ACHN (cell line): ENCODE measurements around the gene MRPL43.

Experiments
- DNase-seq: peaks from one replicate; pipeline ENCODE4 v3.0.0-alpha.2; 2015
- in situ Hi-C: cut with HindIII; loops from 2 replicates; pipeline ENCODE4 v1.10.0; 2017; ENCODE audit warnings: low sequenced_read_pairs, low pct_ligation_motif_present, low pct_unique_long_range_greater_than_20kb

MRPL43 gene

DNA sequence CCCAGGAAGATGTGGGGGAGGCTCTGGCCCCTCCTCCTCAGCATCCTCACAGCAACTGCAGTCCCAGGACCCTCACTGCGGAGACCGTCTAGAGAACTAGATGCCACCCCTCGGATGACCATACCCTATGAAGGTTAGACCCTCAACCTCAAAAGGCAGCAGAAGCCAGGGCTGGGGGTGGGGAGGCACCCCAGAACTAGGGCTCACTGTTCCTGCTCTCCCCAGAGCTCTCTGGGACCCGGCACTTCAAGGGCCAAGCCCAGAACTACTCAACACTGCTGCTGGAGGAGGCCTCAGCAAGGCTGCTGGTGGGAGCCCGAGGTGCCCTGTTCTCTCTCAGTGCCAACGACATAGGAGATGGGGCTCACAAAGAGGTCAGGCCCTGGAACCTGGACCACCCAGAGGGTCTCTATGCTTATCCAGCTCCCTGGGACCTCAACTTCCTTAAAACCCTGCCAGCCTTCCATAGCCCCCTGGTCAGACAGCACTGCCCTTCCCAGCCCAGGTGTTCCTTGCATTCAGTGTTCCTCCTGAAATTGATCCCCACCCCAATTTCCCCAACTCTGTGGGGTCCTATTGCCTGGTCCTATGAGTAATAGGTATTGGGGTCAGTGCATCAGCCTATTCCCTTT is 14.3 kb downstream of the MRPL43 start:
- DNase-seq = no peak
- in situ Hi-C loops = no loop called here

DNA sequence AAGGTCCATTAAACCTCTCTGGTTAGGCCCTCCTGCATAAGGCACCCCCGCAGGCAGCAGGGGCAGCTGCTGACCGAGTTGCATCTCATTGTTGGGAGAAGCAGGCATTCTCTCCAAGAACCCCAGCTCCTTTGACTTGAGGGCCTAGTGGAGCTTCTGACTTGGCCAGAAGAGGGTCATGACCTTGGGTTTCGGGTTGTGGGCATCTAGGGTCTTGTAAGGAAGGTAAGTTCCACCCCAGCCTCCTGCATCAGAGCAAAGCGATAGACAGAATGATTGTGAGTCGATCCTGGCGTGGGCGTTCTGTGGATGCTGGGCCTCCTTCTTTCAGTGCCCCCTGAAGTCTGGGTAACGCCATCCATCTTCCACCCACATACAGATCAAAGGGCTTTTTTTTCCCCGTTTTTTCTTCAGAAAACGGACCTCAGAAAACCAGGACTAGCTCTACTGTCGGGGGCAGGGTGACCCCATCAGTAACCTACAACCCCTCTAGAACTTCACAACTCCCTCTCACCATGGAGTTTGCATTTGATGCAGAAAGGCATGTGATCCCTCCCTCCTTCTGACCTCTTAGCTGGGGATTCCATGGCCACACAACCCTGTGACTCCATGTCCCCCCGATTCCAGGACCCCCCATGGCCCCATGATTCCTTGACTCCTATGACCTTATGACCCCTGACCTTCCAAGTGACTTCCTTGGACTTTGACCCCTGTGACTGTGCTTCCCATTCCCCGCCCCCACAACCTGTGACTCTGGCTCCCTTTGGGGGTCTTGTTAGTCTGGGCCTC is 15.0 kb downstream of the MRPL43 start:
- in situ Hi-C loops = no loop called here
- DNase-seq = no peak

DNA sequence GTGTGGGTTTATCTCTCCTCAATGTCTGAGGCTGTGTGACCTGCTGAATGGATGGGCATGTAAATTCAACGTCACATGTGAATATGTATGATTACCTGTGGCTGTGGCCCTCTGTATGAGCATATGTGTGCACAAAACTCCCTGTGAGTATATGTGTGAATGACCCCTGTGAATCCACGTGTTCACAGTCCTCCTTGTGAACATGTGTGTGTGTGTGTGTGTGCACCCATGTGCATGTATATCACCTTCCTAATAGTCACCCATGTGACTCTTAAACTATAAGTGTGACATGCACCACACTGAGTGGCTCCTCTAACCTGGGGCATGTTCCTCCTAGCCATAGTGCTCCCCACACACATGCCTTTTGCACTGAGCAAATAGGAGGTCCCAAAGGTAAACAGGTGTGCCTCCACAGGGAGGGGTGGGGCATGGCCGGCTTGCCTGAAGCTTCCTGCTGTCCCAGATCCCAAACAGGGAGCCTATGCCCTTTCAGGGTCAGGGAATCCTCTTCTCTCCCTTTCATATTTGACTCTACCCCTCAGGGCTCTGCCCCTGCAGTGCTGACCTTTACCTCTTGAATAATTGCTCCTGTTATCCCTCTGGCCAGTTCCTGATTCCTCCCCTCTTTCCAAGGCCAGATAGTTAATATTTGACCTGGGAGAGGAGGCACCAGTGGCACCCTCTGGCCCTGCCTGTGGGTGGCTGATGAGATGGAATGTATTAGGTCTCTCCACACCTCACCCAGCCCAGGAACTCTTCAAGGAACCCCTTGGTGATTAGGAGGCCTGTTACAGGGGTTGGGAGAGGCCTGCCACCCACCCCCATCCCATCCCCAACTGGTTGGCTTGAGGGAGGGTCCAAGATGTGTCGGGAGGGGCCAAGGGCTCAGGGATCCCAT is 16.1 kb downstream of the MRPL43 start:
- peak; percentile 72 for DNase-seq
- in situ Hi-C loops = no loop called here

DNA sequence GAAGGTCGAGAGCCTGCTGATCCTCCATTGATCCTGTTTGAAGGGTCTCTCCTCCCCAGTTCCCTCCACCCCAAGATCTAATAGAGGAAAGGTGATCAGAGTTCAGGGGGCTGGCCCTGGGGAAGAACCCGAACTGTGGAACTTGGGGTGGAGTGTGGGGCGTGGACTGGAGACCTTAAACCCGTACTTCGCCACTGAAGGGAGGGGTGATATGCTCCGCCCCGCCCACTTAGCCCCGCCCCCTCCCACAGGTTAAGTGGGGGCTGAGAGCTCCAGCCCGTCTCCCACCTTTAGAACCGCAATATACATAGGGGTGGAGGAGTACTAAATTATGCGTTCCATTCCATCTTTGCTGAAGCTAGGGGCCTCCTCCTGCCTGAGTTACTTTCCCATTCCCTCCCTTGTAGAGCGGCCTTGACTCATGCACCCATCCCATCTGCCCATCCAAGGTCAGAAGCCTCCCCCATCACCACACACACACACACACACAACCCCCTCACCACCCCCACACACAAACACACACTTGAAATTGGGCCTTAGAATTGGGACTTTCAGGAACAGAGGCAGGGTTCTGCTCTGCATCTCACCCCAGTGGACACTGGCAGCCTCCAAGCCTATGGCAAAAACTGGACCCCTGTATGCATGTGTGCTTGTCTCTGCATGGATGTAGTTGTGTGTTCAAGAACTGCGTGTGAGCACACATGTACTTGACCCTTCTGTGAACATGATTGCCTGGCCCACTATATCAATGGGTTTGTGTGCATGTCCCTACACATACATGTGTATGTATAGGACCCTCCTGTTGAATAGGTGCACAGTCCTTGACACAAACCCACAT is 17.0 kb downstream of the MRPL43 start:
- peak; percentile 30 for DNase-seq

DNA sequence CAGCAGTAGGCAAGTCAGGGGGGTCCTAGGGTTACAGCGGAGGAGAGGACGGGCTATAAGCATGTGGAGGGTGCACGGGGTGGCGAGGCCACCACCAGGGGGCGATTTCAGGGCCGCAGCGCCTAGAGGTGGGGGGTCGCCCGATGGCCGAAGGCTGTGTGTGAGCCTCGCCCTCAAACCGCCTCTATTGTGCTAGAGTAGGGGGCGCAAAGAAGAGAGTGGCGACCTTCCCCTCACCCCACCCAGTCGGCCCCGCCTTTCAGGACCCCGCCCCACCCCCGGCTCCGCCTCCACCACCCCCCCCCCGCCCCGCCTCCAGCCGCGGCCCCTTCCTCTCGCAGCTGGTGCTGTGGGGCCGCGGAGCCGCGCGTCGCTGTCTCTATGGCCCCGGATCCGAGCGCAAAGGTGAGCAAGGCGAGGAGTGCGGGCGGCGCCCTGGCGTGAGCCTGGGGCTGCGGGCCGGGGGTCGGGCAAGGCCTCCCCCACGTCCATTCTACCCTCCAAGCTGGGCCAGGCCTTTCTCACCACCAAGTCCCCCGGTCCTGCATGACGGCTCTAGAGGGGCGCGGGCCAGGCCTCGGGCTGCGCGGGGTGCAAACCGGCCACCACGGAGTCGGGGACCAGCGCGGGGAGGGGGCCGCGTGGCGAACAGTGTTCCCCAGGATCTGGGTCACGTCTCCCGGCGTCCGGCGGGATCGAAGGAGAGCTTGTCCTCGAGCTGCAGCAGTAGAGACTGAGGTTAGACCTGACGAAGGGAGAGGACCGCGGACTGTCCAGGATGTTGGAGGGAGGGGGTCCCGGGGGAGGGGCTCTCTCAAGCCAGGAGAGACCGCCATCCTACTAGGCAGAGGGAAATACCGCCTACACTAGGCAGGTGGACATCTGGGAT is 17.9 kb downstream of the MRPL43 start, which contains the start of gene SEMA4G:
TSS of gene SEMA4G (plus strand) at position 318 of the 889 bp plus-strand sequence. CDS start 3,409 bp downstream, outside the sequence.
- DNase-seq = peak; percentile 41
- in situ Hi-C loops = no loop called here

More for the DNA sequence above, 17.0 kb downstream of the MRPL43 start:
- in situ Hi-C loops = no loop called here

DNA sequence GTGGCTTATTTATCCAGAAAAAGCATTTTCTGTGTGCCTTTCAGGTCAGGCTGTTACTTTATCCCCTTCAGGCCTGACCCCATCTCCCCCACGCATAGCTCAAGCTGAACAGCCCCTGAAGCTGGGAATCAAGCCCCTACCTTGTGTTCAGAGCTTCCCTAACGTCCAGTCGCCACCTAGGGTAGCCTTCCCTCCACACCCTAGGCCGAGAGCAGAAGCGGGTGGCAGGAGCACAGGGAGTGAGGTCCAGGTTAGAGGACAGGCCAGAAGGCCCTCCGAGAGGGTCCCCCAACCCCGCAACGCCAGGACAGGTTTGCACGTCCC is 18.5 kb downstream of the MRPL43 start:
- no peak for DNase-seq
- in situ Hi-C loops = no loop called here

DNA sequence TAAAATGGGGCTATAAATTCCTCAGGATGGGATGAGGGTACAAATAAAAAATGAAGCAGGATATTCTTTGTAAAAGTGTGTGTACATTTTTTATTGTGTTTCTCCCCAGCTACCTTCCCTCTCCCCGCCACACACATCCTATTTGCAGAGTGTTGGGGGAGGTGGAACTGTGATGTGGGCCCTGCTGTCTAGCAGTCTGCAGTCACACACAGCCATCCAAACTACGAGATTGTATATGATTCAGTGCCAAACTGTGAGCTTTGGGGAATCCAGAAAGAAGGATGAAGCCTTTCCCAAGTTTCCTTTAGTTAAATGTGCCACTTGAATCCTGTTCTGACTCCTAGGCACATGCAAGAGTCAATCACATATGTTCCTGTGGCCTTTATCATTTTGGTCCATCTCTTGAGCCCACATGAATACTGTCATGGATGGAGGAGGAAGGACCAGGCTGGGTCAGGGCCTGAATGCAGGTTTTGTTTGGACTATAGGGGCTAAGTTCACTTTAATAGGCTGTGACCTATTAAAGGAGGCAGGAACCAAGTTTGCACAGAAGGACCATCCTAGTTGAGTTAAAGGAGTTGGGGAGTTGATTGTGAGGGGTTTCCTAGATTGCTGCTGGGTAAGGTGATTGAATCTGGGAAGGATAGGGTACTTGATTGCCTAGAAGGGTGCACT is 19.1 kb downstream of the MRPL43 start:
- in situ Hi-C loops = no loop called here

DNA sequence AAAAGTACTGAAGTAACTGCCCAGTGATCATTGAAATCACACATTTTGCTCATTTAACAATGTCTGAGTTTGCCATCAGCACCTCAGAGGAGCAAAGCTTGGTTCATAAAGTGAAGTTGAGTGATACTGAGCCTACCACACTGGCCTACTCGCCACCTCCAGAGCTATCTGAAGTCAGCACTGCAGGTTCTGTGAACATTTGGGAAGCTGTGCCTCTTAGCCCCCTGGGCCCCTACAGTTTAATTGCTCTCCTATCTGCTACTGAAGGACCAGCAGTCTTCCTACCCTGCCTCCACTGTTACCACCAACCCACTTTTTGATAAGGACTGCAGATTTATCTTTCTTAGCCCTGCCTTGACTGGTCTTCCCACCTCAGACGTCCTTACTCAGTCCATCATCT is 20.0 kb downstream of the MRPL43 start:
- DNase-seq = no peak
- in situ Hi-C loops = no loop called here

More for the DNA sequence above, 19.1 kb downstream of the MRPL43 start:
- DNase-seq = no peak

DNA sequence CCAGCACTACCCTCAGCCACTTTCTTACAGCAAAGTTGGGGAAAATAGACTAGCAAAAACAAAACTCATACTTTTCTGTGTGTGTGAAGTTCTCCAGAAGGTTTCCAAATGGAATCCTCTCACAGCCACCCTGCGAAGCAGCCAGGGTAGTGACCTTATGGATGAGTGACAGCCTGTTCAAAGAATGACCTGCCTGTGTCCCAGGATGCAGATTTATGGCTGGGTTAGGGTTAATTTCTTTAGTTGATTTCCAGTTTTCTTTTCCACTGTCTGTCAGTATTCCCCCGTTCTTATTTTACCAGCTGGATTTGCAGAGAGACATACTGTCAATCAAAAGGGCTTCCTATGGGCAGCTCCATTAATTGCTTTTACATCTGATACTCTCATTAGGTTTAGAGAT is 20.4 kb downstream of the MRPL43 start:
- DNase-seq = no peak
- in situ Hi-C loops = no loop called here

DNA sequence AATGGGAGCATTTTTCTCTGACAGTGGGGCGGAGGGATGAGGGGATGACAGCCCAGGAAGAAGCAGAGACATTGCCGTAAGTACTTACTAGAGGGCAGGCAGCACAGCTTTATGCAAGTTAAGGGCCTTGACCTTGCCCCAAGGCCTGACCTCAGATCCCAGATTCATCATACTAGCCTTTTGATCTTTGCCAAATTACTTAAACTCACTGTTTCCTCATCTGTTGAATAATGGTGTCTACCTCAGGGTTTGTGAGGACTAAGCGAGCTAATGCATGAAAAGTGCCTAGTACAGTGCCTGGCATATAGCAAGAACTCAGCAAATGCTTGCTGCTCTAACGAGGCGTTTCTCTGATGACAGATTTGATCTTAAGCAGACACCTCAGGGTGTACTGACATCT is 21.5 kb downstream of the MRPL43 start:
- no peak for DNase-seq
- in situ Hi-C loops = no loop called here

DNA sequence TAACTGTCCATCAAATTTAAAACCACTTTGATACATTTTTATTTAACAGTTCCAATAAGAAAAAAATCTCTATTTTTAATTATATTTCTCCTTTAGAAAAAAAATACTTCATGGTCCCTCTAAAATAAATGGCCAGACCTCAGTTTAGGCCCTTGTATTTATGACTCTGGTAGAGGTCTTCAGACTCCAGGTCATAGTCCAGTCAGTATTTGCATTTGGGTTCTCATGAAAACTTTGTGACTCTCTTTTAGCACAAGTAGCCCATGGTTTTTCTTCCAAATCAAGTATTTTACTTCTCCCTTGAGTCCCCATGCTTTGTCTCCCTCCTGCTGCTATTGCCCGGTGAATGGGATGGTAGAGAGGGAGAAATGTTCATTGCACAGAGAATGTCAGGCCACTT is 23.5 kb downstream of the MRPL43 start:
- DNase-seq = no peak
- in situ Hi-C loops = no loop called here

DNA sequence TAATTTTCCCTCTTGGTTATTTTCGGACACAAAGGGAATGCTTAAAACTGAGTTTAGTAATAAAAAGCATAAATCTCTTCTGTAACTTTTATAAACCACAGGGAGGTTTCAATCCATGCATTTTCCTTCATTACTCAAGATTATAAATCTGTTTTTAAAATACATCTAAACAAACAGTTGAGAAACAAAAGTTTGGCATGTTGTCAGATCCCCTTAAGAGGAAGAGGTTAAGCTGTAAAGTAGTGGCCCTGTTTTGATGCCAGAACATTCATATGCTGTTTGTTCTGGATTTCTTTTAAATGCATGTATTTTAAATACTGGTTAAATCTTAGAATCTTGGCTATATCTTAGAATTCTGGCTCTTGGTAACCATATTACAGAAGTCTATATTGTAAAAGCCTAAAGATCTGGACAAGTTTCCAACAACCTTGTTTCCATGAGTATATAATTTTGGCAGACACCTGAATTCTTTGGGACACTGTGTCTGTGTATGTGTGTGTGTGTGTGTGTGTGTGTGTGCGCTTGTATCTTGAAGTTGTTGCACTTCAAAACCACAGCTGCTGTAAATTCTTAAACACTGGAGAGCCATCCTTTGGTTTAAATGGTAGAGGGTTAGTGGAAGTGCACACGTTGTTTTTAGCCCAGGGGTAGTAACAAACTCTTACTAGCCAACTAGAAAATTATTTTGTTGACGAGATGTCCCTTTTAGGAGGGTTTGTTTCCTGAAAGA is 24.8 kb downstream of the MRPL43 start:
- in situ Hi-C loops = no loop called here
- no peak for DNase-seq

DNA sequence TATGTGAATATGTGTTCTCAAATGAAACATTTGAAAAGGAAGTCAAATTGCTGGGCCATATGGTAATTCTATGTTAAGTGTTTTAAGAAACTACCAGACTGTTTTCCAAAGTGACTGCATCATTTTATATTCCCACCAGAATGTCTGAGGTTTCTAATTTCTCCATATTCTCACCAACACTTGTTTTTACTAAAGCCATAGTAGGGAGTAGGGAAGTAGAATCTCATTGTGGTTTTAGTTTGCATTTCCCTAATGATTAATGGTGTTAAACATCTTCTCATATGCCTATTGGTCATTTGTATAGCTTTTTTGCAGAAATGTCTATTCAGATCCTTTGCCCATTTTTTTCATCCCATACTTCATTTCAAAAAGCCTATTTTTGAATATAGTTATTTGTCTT is 27.0 kb downstream of the MRPL43 start:
- in situ Hi-C loops = no loop called here
- no peak for DNase-seq

DNA sequence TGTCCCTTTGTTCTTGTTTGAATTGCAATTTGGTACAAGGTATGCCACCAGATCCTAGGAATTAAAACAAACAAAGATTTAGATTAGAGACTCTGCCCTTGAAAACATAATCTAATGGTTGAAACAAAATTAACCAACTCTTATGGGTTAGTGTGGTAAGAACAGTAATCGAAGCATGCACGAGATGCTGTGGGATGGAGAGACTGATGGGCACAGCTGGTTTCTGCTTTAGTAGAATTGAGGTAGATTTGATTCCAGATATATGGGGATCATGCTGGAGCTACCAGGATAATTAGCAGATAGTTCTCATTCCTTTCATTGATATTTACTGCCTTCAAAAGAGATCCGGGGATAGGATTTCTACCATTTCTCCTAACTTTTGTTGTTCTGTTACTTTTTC is 38.4 kb downstream of the MRPL43 start:
- DNase-seq = no peak
- in situ Hi-C loops = no loop called here

DNA sequence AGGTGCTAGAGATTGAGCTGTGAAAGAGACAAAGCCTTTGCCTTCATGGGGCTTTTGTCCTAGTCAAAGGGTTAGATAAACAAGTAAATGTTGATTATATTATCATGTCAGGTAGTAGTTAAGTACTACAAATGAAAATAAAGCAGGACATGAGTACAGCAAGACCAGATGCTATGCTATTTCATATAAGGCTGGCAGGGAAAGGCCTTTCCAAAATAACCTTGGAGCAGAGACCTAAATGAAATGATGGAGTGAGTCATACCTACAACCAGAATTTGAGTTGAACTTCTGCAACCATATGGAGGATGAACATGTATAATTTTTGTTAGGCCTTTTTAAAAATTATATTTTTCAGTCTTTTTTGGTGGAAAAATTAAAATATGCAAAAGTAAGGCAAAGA is 41.5 kb downstream of the MRPL43 start:
- no peak for DNase-seq
- in situ Hi-C loops = no loop called here

DNA sequence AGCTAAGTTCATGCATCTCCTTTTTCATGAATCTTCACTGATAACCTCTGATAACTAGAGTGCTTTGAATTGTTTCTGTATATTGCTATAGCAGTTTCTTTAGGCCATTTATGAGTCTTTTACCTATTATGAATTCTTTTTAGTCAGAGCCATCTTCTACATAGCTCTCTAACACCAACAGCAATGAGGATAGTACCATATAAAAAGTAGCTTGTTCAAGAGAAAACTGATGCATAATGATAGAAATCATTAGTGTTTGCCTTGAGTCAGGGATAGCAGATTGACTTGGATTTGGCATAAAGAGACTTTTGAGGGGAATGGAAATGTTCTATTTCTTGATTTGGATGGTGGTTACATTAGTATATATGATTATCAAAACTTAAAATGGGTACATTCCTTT is 43.8 kb downstream of the MRPL43 start:
- in situ Hi-C loops = no loop called here
- DNase-seq = no peak

DNA sequence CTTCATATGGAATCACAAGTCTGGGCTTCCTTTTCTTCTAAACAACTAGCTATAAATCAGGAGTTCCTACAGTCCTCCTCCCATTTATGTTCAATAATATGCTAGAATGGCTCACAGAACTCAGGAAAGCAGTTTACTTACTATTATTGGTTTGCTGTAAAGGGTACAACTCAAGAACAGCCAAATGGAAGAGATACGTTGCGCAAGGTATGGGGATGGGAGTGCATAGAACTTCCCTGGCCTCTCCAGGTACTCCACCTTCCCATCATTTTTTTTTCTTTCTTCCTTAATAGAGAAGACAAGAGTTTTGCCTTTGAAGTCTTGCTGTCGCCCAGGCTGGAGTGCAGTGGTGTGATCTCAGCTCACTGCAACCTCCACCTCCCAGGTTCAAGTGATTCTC is 45.1 kb downstream of the MRPL43 start:
- no peak for DNase-seq
- in situ Hi-C loops = no loop called here
